Hematopoietic multipotent progenitor cell treated with erythropoietin and hydrocortisone succinate and interleukin-3 and kit ligand, for 8 days (in vitro differentiated cells): Measurements from ENCODE around the gene FRS3.

Experiments used
- DNase-seq: peaks from one replicate; pipeline ENCODE4 v3.0.0-alpha.2; 2015

Gene FRS3

GRCh38 chr6:41724586-41725501 is 54.9 kb downstream of the FRS3 start:
- DNase-seq = no peak

GRCh38 chr6:41724228-41724580 is 55.5 kb downstream of the FRS3 start:
- no peak for DNase-seq

GRCh38 chr6:41723530-41724227 is 56.0 kb downstream of the FRS3 start:
- peak; percentile 5 for DNase-seq

- no peak for DNase-seq
Observed at GRCh38 chr6:41722969-41723529, 56.7 kb downstream of the FRS3 start.

GRCh38 chr6:41721414-41721813 is 58.3 kb downstream of the FRS3 start:
- DNase-seq = no peak

GRCh38 chr6:41720783-41721182 is 58.9 kb downstream of the FRS3 start:
- no peak for DNase-seq

- DNase-seq = no peak
Observed at GRCh38 chr6:41720262-41720620, 59.5 kb downstream of the FRS3 start.
